Breast epithelium (tissue), 3 donors: Measurements from ENCODE around the gene PLSCR1.

Experiments
- CTCF ChIP-seq, 3 donors: fragments of 450-650 bp; IDR thresholded peaks; one replicate each; pipeline ENCODE4 v1.5.1; 2016 to 2017; ENCODE audit warnings: antibody characterized with exemption in 3 of 3, mild to moderate bottlenecking in 3 of 3, moderate library complexity in 3 of 3
- POLR2A ChIP-seq: fragments of 450-650 bp; IDR thresholded peaks from one replicate; pipeline ENCODE4 v1.6.1; 2016; ENCODE audit warnings: antibody characterized with exemption, mild to moderate bottlenecking, moderate library complexity

- TF ChIP-seq POLR2A, result no peak
- TF ChIP-seq CTCF (IDR thresholded peaks at IDR 0.05), result no peak
These were observed 73.9 kb downstream of the PLSCR1 start for GRCh38 chr3:146470425-146470990.
